Daoy (cell line): ENCODE measurements around the gene DDX6. TPM values are rescaled to one million over a fixed set of nuclear protein-coding genes. Genes with fewer than 3 reads are reported as not detected.
"Not testable (repeated sequence)": the region's sequence is repeated elsewhere in the genome, so short reads cannot be mapped to it uniquely, and the experiment has no call there.

Source experiments
- DNase-seq: peaks from one replicate; pipeline ENCODE4 v3.0.0-alpha.2; 2015; ENCODE audit warnings: low read depth
- total RNA-seq: library from RNA; depleted of rRNA; stranded (reverse); fragments of >200 nt; shearing (Covaris generic); gene quantifications from 2 replicates; pipeline ENCODE4 v1.2.3, GENCODE V29; 2014

DDX6 gene
- total RNA-seq, 1 experiment from 2014 or later = 46.7 TPM

DNA sequence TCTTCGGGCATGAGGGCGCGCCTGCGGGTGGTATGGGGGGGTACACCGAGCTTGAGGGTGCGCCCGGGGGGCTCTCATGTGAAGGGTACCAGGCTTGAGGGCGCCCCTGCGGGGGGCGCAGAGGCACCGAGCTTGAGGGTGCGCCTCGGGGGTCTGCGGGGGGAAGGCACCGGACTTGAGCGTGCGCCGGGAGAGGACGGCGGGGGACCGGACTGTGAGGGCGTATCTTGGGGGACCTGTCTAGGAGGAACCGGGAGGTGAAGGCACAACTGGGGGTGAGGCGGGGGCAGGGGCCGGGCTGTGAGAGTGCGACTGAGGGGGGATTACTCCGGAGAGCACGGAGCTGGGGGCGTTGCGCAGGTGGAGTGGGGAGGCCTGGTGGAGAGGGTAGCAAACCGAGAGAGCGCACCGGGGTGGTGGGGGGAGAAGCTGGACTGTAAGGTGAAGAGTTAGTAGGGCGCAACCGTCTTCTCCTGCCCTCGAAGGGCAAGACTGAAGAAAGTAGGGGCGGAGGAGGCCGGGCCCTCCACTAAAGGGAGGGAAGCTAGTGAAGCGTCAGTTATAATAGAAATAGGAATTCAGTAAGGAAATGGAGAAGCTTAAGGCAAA lies 1.1 kb upstream of the DDX6 start:
- no peak for DNase-seq

DNA sequence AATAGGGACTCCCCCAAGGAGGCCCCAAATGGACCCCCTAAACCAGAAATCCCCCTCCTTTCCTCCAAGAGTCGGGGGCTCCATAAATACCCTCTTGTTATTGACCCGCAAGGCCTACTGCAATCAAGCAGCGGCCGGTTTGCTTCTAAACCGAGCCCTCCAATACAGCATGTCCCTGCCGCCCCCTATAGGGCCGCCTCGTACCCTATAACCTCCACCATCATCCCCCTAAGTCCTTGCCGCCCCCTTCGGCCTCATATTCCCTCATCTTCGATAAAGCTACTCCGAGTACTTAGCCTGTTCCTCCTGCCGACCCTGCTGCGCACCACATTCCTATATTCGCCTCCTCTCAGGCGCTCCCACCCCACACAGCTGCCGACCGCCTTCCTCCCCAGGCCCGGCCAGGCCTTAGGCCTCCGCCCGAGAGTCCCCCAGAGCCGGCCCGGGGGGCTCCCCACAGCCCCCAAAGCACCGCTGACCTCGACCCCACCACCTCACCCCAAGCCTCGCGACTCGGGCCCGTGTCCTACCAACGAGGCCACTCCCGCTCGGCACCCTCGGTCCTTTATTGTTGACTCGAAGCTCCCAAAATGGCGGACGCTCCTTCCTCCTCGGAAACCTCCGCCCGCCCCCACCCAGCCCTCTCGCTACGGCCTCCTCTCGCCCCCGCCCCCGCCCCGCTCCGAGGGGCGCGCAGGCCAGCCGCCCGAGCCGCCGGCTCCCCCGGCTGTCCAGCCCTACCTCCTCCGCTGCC lies 430 bp downstream of the DDX6 start:
- peak; percentile 51 for DNase-seq

GRCh38 chr11:118789501-118790356 lies 1.2 kb downstream of the DDX6 start:
- peak; percentile 8 for DNase-seq

DNA sequence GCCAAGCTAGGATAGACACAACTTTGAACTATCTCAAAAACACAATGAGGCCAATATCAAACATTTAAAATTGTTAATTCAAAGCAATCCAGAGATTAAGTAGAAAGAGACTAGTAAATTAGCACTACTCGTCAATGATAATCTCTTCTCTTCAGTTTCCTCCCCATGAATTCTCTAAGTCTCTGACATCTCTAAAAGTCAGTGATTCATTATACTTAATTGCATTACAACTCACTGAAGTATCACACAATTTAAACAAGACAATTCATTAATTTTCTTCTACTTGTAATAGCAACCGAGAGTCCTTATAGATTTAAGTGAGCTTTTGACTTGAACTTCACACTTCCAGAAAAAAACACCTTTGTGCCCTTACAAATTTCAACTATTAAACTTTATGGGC lies 4.3 kb downstream of the DDX6 start:
- no peak for DNase-seq

DNA sequence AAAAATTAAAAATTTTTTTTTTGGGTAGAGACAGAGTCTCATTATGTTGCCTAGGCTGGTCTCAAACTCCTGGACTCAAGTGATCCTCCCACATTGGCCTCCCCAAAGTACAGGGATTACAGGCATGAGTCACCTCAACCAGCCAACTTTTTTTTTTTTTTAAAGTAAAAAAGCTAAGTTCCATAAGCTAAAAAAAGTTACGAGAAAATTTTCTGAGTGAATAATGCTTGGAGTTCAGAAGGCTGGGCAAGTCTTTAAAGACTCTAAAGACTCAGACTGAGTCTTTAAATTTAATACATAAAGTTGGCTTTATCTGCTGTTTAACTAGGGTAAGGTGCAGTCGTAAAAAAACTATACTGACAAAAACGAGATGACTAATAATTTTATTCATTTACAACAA lies 5.6 kb downstream of the DDX6 start:
- DNase-seq = peak; percentile 34

DNA sequence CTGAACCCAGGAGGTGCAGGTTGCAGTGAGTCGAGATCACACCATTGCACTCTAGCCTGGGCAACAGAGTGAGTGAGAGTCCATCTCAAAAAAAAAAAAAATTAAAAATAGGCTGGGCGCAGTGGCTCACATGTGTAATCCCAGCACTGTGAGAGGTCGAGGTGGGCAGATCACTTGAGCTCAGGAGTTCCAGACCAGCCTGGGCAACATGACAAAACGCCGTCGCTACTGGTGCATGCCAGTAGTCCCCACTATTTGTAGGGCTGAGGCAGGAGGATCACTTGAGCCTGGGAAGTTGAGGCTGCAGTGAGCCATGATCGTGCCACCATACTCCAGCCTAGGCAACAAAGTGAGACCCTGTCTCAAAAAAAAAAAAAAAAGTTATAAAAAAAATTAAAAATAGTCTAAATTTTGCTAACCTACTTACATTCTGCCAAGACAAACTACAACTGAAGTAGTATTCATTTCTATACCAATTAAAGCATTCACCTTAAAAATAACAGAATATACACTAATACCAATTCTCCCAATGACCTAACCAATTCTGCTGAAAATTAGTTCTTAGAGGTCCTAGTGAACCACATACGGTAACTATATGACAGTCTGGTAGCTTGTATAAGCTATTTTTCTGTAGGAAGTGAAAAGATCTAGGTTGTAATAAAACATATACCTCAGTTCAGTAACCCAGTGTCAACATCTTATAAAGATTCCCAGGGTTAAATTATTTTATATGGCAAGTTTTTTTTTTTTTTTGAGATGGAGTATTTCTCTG lies 7.1 kb downstream of the DDX6 start:
- DNase-seq = no peak

GRCh38 chr11:118783324-118783723 lies 7.6 kb downstream of the DDX6 start:
- DNase-seq = not testable (repeated sequence)

DNA sequence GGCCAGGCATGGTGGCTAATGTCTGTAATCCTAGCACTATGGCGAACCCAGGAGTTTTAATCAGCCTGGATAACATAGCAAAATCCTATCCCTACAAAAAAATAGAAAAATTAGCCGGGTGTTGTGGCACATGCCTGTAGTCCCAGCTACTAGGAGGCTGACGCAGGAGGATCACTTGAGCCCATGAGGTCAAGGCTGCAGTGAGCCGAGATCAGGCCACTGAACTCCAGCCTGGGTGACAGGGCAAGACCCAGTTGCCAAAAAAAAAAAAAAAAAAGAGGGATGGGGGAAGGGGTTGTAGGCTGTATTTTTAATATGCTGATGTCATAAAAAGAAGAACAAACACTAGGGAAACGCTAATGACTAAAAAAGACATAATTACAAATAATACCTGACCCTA lies 12.1 kb downstream of the DDX6 start:
- no peak for DNase-seq

- DNase-seq = no peak
Observed at GRCh38 chr11:118774032-118774431, 16.9 kb downstream of the DDX6 start.

DNA sequence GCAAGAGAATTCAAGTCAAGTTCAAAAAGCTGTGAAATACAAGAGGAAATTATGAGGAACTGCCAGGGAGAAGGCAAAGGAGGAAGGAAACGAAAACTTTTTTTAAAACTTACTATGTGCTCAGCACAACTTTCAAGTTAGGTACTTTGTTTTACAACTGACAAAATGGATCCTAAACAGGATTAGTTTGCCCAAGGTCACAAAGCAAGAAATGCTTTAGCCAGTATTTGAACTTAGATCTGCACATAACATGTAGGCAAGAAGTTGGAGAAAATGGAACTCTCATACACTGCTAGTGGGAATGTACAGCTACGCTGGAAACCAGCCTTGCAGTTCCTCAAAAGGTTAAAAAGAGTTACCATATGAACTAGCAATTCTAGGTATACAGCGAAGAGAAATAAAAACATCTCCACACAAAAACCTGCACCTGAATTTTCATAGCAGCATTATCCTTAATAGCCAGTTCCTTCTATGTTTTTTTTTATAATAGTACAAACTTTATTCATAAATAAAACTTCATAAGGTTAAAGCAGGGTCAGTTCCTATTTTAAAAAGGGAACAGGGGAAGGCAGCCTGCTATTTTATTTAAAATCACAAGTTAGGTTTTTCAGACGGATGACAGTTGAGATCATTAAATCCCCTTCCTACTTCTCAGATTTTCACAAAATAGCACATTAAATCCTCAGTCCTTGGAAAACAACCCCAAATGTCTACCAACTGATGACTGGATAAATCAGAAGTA lies 19.2 kb downstream of the DDX6 start:
- no peak for DNase-seq

GRCh38 chr11:118768690-118769089 lies 22.3 kb downstream of the DDX6 start:
- no peak for DNase-seq

GRCh38 chr11:118766035-118766434 lies 24.9 kb downstream of the DDX6 start:
- no peak for DNase-seq

- not testable (repeated sequence) for DNase-seq
Observed at GRCh38 chr11:118765095-118765691, 25.8 kb downstream of the DDX6 start.

DNA sequence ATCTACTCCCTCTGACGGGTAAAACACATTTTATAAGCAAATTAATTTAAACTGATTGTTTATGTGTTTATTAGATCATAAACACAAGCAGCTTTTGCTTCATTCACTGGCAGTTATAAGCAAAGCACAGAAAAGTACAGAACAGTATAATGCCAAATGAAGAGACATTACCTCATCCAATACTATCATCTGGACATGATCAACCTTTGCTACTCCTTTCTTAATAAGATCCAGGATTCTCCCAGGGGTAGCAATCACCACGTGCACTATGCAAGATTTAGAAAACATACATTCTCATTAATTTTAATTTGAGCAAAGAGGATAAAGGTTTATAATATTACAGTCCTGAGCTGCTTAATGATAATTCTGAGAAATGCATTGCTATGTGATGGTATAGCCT lies 27.9 kb downstream of the DDX6 start:
- no peak for DNase-seq

- DNase-seq = not testable (repeated sequence)
Observed at GRCh38 chr11:118761981-118762380, 29.0 kb downstream of the DDX6 start.

- no peak for DNase-seq
Observed at GRCh38 chr11:118757876-118758399, 33.0 kb downstream of the DDX6 start.

DNA sequence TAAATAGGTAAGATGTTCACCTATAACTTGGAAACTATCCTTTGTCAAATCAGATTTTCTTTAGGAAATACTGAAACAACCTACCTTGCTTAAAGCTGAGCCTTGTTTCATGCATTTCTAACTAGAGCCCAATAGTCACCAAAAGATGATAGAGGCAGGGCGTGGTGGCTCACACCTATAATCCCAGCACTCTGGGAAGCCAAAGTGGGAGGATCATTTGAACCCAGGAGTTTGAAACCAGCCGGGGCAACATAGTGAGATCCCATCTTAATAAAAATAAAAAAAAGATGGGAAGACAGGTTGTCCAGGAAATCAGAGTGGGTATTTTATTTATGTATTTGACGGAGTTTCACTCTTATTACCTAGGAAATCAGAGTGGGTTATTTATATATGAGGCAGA lies 38.3 kb downstream of the DDX6 start:
- DNase-seq = no peak

DNA sequence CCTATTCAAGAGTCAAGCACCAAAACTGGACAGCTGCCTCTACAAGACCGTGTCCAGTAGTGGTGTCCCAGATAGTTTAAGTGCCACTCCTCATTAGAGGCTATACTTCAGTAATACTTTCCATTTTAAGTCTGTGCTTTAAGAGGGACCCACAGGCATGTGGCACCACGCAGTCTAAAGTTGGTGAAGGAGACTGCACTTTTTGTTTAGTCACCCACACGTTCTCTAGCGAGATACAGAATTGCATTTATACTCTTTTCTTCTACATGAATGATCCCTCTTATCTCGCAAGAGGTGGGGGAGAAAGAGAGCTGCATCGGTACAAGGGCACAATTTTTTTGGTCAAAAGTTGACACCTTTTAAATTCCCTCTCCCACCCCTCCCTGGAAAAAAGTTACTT lies 41.5 kb downstream of the DDX6 start:
- no peak for DNase-seq

- no peak for DNase-seq
Observed at GRCh38 chr11:118748056-118748455, 42.9 kb downstream of the DDX6 start.

DNA sequence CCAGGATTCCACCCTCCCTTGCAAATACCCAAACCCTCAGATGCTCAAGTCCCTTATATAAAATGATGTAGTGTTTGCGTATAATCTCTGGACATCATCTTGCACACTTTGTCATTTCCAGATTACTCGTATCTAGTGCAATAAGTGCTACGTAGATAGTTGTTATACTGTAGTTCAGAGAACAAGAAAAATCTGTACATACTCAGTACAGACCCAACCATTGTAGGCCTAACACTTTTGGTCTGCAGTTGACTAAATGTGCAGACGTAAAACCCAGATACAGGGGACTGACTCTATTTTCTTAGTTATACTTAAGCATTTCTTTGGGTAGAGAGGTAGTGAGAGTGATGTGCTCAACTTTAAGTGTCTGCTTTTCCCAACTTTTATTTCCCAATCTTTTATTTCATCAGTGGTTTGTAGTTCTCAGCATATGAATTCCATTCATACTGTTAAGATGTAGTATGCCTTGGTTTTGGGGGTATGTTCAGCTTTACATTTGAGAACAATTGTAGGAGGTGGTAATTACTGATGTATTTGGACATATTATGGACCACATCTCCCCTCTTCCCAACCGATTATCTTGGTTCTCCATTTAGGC lies 43.9 kb downstream of the DDX6 start:
- DNase-seq = no peak
